Measurements from ENCODE around the gene CD48.

DNA sequence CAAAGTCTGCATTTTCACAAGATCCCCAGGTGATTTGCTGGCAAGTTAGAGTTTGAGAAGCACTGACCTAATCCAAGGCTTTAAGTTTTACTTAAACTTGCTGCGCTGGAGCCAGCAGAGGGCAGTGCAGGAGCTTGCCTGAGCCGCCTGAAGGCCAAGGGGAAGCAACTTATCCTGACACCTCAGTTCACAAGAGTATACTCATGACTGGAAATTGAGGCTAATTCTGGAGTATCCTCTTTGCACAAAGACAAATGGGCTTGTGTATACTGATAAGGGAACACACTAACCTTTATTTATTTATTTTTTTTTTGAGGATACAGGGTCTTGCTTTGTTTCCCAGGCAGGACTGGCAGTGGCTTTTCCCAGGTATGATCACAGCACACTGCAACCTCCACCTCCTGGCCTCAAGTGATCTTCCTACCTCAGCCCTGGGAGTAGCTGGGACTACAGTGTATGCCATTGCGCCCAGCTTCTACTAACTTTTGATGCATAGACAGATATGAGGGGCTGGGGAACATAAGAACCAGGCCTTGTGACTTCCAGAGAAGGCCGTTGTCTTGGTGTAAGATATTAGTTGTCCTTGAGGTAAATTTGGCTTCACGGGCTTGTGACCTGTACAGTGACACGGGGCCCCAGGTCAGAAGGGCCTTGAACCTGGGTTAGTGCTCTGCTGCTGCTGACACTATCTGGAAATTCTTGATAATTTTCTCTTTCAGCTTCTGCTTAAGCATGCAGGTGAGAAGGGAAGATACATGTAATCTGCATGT lies 35.8 kb downstream of the CD48 start:
- TF ChIP-seq, protein P1, sequence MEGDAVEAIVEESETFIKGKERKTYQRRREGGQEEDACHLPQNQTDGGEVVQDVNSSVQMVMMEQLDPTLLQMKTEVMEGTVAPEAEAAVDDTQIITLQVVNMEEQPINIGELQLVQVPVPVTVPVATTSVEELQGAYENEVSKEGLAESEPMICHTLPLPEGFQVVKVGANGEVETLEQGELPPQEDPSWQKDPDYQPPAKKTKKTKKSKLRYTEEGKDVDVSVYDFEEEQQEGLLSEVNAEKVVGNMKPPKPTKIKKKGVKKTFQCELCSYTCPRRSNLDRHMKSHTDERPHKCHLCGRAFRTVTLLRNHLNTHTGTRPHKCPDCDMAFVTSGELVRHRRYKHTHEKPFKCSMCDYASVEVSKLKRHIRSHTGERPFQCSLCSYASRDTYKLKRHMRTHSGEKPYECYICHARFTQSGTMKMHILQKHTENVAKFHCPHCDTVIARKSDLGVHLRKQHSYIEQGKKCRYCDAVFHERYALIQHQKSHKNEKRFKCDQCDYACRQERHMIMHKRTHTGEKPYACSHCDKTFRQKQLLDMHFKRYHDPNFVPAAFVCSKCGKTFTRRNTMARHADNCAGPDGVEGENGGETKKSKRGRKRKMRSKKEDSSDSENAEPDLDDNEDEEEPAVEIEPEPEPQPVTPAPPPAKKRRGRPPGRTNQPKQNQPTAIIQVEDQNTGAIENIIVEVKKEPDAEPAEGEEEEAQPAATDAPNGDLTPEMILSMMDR (IDR thresholded peaks at IDR 0.05), result no peak
- no peak for TF ChIP-seq POLR2A (IDR thresholded peaks at IDR 0.05)
